Measurements from ENCODE around the gene SPRTN.

SPRTN gene

DNA sequence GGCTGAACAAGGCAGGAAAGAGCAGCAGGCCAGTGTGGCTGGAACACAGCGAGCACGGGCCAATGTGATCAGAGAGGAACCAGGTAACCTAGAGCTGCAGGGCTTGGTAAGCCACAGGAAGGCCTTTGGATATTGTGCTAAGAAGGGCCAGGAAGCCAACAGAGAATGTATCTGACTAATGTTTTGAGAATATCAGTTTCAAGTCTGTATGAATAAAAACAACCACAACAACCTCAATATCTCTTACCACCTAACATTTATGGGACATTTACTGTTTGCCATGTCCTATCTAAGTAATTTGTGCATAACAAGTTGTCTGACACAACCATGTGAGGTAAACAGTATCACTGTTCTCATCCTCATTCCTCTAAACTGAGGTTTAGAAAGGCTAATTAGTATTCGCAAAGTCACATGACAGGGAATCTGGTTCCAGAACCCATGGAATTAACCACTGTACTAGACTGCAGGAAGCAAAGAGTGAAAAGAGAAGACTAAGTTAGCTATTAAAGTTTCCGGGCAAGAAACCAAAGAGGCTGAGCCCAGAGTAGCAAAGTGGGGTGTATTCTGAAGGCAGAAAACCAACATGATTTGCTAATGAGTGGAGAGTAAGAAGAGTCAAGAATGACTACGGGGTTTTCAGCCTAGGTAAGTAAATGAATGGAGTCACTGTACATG is 38.9 kb downstream of the SPRTN start:
- peak; percentile 34 for DNase-seq (ENCODE audit: low read depth)

DNA sequence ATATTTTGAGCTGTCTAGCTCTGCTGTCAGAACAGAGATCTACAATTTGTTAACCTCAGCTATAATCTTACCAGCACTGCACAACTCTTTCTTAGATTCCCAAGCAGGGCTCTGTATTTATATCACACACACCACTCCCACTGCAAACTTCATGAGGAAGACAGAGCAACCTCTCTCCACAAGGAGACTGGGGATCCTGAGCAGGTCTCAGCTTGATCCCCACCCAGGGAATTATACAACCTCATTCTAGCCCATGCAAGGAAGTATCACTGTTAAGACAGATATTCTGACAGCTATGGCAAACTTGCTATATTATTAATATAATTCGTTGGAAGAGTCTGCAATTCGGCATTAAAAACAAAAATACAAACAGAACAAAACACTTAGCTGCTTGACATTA is 43.6 kb downstream of the SPRTN start:
- no peak for DNase-seq (ENCODE audit: low read depth)

DNA sequence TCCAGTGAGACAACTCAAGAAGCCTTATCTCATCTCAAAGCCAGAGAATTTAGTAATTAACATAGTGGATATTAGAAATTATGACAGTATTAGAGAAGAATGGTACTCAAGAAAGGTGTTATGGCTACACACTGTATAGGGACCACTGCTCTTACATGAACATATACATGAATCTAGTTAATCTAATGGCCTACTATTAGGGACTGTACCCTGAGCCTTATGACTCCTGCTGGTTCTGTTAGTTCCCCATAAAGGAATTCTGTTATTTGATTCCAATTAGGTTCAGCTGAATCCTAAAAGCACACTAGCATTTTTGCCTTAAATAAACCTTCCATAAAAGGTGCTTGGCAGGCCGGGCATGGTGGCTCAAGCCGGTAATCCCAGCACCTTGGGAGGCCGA is 44.3 kb downstream of the SPRTN start:
- no peak for DNase-seq (ENCODE audit: low read depth)

DNA sequence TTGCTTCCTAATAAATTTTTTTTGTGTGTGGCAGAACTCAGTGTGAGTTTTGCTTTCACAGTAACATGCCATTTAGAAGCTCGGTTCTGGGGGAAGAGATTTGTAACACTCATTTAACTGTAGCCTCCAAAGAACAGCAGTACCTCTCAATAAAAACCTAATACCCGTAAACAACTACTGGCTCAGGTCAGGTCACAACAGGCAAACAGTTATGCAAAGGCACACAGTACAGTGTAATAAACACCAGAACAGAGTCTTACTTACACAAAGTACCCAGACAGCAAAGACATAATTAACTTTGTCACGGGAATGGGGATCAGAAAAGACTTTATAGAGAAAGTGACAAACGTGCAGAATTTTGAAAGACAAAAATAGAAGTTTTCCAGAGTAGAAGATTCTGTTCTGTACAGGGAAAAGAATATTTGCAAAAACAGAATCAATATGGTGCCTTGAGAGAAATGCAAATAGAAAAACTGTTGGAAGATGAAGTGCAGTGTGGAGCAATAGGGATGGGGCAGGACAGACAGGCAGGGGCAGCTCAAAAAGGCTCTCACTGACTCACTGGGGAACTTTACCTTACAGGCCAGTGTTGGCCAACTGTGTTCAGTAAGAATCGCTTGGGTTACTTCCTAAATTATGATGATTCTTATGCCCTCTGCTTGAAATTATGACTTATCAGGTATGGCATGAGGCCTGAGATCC is 45.2 kb downstream of the SPRTN start:
- DNase-seq (ENCODE audit: low read depth): no peak

DNA sequence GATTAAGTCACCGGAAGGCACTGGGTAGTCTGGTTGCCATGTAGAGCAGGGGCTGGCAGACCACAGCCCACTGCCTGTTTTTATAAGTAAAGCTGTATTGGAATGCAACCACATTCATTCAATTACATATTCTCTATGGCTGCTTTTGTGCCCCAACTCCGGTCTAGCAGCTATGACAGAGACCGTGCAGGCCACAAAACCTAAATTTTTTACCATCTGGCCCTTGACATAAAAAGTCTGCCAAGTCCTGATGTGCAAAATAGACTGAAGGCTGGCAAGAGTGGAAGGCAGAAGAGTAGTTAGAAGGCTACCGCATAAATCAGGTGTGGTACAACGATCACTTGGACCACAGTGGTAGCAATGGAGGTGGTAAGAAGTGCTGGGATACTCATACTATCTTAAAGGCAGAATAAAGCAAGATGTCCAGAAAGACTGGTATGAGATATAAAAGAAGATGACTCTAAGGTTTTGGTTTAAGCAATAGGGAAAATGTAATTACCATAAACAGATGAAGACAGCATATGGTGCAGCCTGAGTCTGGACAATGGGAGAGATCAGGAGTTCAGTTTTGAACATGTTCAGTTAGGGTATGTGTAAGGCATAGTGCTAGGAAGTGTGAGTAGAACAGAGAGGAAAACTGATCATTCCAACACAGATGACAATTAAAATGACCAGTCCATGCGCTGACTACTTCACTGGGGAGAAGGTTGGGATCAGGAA is 46.8 kb downstream of the SPRTN start:
- no peak for DNase-seq (ENCODE audit: low read depth)

DNA sequence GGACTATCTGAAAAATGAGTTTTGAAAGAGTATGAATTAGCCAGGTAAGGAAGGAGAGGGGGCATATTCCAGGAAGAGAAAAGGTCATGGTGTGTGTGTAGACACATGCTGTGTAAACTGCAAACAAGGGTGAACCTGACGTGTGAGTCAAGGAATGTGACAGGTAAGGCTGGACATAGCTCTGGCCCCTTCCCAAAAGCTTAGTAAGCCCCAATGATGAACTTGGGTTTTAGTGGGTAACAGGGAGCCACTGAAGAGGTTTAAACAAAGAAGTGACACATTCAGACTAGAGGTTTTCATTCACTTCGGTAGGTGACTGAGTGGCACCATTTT is 47.3 kb downstream of the SPRTN start:
- peak; percentile 26 for DNase-seq (ENCODE audit: low read depth)

DNA sequence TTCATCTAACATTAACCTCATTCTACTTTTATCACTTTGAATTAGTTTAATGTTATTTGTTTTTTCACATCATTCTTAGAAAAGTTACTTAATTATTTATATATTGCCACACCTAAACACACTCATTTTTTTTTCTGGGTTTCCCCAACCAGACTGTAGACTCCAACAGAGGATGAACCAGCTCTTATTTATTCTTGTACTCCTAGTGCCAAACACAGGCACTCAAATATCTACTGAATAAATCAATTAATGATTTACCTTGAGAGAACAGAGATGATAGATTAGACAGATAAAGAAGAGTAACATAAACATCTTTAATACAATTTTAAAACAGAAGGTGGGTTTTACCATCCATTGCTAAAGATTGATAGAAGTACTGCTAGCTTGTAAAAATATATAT is 48.4 kb downstream of the SPRTN start:
- DNase-seq (ENCODE audit: low read depth): no peak

DNA sequence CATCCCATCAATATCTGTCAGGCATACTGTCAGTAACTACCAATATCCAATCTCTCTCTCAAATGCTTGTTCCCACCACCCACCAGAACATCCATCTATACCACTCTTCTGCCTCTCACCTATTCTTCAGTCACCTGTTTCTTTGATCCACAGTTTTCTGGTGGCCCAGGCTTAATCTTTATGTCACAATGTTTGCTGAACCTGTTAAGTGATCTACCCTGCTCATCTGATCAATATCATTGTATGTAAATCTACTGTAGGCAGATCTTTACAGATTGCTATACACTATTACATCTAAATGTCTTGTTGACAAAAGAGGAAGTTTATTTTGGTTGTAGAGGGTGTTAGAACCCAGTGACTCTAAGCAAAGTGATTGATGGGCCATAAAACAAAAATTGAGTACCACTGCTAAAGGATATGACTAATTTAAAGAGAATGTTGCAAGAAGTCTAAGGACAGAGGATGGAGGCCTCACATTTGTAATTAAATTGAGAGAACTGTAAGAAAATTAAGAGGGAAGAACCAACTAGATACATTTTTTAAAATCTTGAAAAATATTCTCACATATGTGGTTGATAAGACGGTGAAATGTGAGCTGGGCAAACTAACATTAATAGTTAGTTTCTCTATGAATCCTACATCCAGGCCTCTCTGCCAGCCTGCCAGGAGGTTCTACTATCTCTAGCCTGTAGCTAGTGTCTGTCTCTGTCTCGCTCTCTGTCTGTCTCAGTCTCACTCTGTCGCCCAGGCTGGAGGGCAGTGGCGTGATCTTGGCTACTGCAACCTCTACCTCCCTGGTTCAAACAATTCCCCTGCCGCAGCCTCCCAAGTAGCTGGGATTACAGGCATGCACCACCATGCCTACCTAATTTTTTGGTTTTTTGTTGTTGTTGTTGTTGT is 49.9 kb downstream of the SPRTN start:
- peak; percentile 85 for DNase-seq (ENCODE audit: low read depth)

DNA sequence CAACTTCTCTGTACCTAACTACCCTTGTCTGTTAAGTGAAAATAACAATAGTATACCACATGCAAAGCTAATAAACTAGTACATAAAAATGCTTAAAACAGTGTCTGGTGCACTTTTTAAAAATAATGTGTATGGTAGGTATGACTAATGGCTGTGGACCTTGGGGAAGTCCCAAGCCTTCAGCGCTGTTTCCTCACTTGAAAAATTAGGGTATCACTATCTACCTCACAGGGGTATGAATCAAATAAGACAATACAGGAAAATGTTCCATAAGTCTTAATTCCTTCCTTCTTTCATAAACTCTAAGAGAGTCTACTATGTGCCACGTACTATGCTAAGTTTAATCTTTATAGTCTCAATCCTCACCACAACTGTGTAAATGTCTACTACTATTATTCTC is 52.0 kb downstream of the SPRTN start:
- peak; percentile 78 for DNase-seq (ENCODE audit: low read depth)

DNA sequence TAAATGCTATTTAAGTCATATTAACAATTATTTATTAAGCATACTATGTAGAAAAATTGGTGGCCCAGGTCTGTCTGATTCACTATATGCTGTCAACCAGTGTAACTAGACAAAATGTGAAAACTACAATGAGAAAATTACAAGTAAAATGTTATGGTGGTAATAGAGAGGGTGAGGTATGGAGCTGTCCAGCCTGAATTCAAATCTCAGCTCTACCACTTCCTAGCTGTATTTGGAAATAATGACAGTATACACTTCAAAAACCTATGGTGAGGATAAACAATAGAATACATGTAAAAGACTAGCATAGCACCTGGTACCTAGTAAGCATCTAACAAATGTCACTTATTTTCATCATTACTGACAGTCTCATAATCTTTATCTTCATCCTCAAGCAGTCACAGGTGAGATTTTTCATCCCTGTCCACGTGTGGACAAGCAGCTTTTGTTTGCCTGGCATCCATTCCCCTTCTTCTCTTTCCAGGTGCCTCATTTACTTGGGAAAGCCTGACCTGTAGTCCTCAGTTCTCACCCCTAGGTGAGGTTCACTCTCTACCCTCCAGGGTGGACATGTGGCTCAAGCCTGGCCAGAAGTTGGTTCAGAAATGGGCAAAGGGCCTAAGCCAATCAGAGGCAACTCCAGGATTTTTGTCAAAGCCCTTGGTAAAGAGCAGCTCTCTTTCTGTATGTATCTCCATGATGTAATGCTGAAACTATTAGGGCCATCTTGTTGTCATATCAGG is 54.5 kb downstream of the SPRTN start:
- DNase-seq (ENCODE audit: low read depth): no peak

DNA sequence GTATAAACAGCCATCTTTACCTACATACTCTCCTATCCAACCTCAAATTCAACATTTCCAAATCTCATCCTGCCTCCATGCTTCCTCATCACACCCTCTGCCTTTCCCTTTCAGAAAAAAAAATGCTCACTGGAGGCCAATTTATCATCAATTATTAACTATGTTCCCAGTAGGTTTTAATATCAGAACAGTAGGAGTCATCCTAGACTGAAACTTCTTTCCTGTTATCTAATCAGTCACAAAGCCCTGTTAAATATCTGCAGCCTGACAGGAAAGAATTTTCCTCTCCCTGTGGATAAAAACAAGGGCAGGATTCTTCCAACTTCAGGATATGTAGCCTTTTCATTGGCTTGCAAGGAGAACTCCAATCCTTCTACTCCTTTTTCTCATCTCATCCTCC is 55.6 kb downstream of the SPRTN start:
- DNase-seq (ENCODE audit: low read depth): peak; percentile 10

DNA sequence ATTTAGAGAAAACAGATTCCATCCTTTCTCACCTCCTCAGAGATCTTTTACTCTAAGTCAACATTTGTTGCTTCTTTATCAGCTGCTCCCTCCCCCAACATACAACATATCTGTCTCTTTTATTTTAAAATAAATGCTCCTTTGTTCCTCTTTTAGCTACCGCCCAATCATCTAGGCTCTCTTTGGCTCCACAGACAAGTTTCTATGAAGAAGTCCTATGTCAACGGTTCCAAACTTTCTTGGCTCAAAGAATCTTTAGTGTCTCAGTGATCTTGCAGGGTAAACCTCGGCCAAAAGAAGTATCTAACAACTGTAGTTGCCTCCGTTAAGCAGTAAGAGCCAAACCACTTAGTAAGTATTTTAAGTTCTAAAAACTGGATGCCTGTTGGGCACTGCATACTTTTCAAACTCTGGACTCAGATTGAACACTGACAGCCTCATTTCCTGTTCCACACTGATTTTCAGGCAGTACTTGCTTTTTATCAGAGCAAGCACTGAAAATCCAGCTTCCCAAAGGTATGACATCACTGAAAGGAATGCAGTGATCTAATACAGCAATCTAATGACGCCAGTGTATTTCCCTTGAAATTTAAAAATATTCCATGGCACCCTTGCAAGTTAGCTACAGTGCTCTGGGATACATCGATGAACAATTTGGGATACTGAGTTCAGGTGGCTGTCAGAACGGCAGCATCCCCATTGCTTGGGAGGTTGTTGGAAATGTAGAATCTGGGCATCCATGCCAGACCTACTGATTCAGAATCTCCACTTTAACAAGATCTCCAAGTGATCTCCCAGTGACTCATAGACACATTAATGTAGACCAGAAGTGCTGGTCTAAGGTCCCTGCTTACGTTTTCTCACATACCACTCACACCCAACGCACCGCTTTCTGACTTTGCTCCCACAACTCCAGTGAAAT is 57.2 kb downstream of the SPRTN start:
- DNase-seq (ENCODE audit: low read depth): peak; percentile 96

DNA sequence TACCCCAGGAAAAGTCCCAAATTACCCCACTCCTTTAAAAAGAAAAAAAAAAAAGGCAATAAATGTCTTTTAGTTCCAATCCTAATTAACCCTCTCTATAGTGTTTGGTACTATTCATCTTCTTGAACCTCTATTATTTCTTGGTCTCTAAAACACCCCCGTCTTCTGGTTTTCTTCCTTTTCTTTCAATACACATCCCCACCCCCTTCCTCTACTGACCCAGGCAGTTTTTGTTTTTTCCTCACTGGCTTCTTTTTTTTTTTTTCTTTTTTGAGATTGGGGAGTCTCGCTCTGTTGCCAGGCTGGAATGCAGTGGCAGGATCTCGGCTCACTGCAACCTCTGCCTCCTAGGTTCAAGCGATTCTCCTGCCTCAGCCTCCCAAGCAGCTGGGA is 57.9 kb downstream of the SPRTN start:
- no peak for DNase-seq (ENCODE audit: low read depth)

DNA sequence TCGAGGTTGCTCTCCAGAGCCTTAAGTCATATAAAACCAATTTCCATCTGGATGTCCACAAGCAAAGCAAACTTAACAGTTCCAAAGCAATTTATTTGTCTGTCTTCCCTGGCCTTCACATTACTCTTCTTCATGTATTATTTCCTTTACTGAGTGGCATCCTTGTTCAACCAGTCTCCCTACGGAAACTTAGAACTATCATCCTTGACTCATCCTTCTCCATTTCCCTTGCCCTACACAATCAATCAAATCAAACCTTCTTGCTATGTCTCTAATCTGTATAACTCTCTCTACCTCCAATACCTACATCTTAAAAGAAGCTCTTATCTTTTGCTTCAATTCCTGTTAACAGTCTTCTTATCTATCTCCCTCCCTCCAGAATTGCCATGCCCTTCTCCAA is 58.5 kb downstream of the SPRTN start:
- DNase-seq (ENCODE audit: low read depth): peak; percentile 56

DNA sequence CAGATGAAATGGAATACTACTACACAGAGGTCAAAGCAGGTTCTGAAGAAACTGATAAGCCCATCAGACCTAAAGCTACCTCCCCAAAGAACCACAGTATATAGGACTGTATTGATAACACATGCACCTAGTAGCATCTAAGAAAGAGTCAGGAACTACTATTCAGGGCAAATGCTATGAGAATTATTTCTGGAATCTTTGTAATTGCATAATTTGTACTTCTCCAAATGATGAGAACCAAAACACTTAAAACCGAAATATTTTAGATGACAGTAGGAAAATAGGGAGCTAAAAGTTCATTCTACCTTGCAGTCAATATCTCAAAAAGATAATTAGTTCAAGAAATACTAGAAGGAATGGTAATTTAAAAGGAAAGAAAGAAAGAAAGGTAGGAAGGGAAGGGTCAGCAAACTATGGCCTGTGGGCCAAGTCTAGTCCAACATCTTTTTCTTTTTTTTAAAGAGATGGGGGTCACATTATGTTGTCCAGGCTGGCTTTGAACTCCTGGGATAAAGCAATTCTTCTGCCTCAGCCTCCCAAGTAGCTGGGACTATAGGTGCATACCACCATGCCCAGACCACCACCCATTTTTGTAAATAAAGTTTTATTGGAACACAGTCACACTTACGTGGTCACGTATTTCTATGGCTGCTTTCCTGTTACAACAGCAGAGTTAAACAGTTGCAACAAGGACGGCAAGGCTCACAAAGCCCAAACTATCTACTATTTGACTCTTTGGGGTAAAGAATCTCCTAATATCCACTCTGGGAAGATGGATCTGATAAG is 60.0 kb downstream of the SPRTN start:
- DNase-seq (ENCODE audit: low read depth): no peak

DNA sequence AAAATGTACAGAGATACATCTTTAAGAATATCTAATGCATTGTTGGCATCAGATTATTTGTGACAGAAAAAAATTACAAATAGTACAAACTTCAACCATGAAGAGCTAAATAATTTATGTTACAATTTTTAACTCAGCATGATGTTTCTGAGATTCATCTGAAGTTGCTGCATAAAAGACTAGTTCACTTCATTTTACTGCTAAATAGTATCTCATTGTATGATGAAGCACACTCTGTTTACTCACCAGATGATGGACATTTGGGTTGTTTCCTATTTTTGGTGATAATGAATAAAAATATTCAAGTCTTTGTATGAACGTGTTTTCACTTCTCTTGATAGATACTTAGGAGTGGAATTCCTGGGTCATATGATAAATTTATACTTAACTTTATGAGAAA is 63.4 kb downstream of the SPRTN start:
- no peak for DNase-seq (ENCODE audit: low read depth)

DNA sequence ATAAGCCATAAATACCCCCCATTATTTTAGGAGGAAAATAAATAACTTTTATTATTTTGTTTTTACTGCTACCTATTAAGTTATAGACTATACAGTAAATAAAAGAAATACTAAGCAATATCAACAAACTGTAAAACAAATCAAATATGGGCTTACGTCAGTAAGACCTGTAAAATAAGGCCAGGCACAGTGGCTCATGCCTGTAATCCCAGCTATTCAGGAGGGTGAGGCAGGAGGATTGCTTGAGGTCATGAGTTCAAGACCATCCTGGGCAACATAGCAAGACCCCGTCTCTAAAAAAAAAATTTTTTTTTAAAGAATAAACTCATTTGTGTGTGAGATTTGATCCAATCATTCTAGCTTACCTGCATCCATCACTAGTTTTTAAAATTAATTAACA is 66.2 kb downstream of the SPRTN start:
- no peak for DNase-seq (ENCODE audit: low read depth)
